GM19328 (cell line): ENCODE results near the gene MAN1C1.
"Not testable (repeated sequence)": the region's sequence is repeated elsewhere in the genome, so short reads cannot be mapped to it uniquely, and the experiment has no call there.

ENCODE experiments used
- ATAC-seq: cut with Tn5 transposase; IDR thresholded peaks from one replicate; pipeline ENCODE4 v1.9.1; 2021; ENCODE audit warnings: mild to moderate bottlenecking, moderate library complexity; ENCODE audit not compliant: unreplicated experiment

Gene MAN1C1

DNA sequence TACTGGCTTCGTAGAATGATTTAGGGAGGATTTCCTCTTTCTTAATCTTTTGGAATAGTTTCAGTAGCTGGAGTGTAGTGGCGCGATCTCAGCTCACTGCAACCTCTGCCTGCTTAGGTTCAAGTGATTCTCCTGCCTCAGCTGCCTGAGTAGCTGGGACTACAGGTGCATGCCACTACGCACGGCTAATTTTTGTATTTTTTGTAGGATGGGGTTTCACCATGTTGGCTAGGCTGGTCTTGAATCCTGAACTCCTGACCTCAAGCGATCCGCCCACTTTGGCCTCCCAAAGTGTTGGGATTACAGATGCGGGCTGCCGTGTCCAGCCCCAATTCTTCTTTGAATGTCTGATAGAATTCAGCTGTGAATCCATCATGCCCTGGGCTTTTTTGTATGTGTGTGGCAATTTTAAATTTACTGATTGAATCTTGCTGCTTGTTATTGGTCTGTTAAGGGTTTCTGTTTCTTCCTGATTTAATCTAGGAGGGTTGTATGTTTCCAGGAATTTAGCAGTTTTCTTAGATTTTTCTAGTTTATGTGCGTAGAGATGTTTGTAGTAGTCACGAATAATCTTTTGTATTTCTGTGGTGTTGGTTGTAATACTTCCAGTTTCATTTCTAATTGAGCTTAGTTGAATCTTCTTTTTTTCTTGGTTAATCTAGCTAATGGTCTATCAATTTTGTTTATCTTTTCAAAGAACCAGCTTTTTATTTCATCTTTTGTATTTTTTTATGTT is 15.3 kb downstream of the MAN1C1 start:
- ATAC-seq: no peak

- no peak for ATAC-seq
Measured at GRCh38 chr1:25634066-25634465, 17.5 kb downstream of the MAN1C1 start.

- no peak for ATAC-seq
Measured at GRCh38 chr1:25634896-25635295, 18.3 kb downstream of the MAN1C1 start.

DNA sequence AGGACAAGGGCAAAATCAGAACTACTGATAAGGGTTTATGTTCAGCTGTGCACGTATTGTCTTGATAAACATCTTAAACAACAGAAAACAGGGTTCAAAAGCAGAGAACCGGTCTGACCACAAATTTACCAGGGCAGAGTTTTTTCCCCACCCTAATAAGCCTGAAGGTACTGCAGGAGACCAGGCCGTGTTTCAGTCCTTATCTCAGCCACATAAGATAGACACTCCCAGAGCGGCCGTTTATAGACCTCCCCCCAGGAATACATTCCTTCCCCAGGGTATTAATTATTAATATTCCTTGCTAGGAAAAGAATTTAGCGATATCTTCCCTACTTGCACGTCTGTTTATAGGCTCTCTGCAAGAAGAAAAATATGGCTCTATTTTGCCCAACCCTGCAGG is 19.6 kb downstream of the MAN1C1 start:
- ATAC-seq: not testable (repeated sequence)

GRCh38 chr1:25640646-25641328 is 24.2 kb downstream of the MAN1C1 start:
- ATAC-seq: no peak

GRCh38 chr1:25641329-25641725 is 24.7 kb downstream of the MAN1C1 start:
- no peak for ATAC-seq

GRCh38 chr1:25641931-25642573 is 25.5 kb downstream of the MAN1C1 start:
- no peak for ATAC-seq

DNA sequence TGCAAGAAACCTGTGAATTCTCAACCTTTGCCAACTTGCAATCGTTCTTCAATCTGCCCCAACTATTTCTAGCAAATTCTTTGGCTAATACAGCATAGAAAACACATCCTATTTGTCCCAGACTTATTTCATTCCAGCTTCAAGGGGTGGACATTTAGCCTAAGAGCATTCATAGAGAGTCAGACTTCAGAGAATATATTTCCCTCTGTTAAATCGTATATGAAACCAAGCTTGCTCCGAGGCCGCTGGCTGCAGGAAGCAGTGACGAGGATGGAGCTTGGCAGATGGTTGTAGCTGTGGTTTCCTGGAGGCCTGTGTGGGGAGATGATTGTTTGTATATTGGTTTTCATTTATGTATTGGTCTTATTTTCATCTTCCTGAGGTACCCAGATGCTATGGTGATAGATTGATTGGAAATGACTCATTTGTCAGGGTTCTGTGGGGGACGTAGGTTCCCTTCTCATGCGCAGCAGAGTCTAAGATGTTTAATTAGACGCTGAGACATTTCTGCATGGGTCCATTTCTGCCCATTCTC is 26.1 kb downstream of the MAN1C1 start:
- ATAC-seq: no peak

DNA sequence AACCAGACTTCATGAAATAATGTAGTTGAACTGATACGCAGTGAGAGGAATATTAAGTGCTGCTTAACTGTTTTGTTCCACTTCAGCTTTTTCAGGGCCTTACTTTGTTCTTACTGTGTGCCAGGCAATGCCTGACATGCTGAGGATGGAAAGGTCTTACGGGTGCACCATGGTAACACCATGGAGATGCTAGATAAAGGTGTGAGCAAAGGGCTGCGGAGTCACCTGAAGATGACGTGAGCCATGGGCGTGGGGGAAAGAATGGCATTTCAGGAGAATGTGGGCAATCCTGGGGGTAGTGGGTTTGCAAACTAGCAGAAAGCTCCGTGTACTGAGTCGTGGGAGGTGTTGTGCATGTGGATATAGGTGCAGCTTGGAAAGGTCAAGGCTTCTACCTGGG is 27.3 kb downstream of the MAN1C1 start:
- no peak for ATAC-seq

DNA sequence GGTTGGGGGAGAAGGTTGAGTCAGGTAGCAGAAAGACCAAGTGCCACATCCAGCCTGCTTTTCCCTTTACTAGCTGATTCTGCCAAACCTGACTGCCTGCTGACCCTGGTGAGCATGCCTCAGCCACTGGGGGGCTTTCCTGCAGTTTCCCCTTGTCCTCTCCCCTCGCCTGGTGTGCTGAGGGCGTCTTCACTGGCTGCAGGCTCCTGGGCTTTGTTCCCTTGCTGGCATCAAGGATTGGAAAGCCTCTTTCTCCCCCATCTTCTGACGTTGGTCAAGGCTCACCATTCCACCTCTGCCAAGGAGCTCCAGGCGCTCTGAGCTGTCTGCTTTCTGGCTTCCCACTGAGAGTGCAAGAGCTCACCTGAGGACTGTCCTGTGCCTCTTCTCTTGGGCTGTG is 28.4 kb downstream of the MAN1C1 start:
- no peak for ATAC-seq

GRCh38 chr1:25645637-25646400 is 29.2 kb downstream of the MAN1C1 start:
- ATAC-seq: no peak

DNA sequence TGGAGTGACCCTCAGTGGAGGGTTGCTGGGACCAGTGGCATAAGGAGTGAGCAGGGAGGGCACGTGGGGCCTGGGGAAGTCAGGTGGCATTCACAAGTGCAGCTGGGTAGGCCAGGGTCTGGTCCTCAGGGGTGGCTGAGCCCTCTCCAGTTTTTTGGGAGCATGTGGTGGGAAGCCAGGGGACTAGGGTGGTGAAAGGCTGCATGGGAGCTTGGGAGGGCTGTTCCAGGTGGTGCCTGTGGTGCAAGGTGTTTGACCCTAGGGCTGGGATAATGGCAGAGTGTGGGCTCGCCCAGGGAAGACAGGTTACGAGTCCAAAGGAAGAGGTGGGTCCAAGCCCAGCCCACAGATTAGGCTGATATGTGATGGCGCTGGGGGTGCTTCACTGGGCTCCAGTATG is 30.5 kb downstream of the MAN1C1 start:
- no peak for ATAC-seq

DNA sequence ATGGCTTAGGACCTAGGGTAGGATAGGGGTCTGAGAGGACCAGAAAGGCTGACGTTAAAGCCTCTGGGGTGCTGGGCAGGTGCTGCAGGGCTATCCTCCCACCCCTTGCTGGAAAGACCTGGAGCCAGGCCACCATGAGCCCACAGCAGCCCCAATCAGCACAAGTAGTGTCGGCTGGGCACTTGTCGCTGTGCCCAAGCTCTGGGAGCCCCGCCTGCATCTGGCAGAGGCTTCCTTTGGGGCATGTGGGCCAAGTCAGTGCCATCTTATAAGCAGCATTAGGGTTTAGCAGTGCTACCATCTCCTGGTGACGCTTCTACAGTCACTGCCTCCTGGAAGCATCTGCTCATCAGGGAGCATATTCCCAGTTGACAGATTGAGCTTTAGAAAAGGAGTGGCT is 31.3 kb downstream of the MAN1C1 start:
- no peak for ATAC-seq

GRCh38 chr1:25648681-25649440 is 32.3 kb downstream of the MAN1C1 start:
- ATAC-seq: no peak

GRCh38 chr1:25649505-25650288 is 33.1 kb downstream of the MAN1C1 start:
- ATAC-seq: no peak

- ATAC-seq: no peak
Measured at GRCh38 chr1:25650289-25650576, 33.6 kb downstream of the MAN1C1 start.

GRCh38 chr1:25651036-25651640 is 34.5 kb downstream of the MAN1C1 start:
- no peak for ATAC-seq

DNA sequence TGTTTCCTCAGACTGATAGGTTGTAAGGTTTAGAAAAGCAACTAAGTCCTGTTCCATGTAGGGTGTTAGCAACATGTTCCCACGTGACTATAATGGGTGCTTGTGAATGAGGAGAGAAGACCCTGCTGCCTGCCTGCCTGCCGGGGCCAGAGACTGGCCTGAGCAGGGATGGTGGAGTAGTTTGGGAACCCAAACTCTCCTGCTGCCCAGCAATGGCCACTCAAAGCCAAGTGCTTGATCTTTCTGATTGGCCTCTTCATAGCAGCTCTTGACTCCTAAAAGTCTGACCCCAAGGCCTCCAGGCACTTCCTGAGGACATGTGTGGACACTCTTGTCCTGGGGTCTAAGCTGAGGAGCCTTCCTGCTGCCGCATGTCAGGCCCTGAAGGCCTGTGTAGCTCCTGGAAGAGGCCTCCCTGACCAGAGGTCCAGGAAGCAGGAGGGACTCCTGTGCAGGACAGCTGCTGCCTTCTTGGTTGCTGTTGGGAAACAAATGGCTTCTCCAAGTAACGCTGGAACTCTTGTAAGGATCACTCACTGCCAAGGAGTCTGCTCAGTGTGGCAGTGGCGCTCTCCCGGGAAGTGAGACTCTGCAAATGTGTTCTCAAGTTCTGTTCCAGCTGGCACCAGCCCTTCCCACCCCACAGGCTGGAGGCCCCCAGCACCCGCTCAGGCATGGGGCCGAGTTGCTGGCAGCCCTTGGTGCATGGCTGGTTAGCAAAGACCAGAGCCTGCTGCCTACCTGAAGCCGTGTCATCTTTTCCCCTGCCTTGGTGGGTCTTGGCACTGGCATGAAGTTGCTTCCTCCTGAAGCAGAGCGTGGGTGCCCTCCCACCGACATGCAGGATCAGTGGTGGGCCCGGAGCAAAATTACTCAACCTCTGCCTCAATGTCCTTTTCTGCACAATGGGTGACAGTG is 35.5 kb downstream of the MAN1C1 start:
- no peak for ATAC-seq
